ENCODE measurements around the gene ZNF333.

DNA sequence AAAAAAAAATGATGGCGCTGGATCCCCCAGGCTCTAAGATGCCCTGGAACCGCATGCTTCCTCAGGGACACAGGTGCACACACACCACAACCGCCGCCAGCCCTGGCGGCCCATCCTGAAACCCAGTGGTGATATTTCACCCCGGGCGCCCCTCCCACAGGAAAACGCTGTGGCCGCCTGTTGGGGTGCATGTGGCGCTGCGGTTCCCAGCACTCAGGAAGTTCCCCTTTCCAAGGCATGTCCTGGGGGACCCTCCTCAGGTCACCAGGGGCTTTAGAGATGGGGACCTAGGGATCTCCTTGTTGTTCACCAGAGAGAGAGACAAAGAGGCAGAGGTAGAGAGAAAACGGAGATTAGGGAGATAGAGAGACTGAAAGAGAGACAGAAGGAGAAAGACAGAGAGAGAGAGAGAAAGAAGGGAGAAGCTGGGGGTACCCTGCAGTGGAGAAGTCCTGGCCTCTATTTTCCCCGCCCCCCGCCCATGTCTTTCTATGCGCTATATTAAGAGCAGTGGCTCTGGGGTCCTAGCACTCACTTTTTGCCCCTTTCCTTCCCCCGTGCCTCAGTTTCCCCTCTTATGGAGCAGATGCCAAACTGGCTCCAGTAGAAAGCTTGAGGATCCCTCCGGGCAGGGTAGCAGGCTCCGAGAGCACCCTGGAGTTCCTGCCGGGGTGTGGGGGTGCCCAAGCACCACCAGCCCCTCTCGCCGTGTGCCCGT lies 86.2 kb downstream of the ZNF333 start:
- TF ChIP-seq POLR2A (IDR thresholded peaks at IDR 0.05) = no peak
- TF ChIP-seq, protein P1, sequence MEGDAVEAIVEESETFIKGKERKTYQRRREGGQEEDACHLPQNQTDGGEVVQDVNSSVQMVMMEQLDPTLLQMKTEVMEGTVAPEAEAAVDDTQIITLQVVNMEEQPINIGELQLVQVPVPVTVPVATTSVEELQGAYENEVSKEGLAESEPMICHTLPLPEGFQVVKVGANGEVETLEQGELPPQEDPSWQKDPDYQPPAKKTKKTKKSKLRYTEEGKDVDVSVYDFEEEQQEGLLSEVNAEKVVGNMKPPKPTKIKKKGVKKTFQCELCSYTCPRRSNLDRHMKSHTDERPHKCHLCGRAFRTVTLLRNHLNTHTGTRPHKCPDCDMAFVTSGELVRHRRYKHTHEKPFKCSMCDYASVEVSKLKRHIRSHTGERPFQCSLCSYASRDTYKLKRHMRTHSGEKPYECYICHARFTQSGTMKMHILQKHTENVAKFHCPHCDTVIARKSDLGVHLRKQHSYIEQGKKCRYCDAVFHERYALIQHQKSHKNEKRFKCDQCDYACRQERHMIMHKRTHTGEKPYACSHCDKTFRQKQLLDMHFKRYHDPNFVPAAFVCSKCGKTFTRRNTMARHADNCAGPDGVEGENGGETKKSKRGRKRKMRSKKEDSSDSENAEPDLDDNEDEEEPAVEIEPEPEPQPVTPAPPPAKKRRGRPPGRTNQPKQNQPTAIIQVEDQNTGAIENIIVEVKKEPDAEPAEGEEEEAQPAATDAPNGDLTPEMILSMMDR (IDR thresholded peaks at IDR 0.05) = no peak
